Muscle layer of colon (tissue), 2 donors: Measurements from ENCODE around the gene RBM28.

ENCODE experiments used
- H3K27ac ChIP-seq: one replicate; pipeline ENCODE4 v1.7.0; 2013; ENCODE audit warnings: low read depth, mild to moderate bottlenecking, low read length, moderate library complexity
- H3K27me3 ChIP-seq, 2 donors: one replicate each; pipeline ENCODE4 v1.7.0; 2013; ENCODE audit warnings: low read length in 2 of 2, mild to moderate bottlenecking in 2 of 2; ENCODE audit not compliant: insufficient read depth in 2 of 2, control insufficient read depth in 1 of 2
- H3K36me3 ChIP-seq: one replicate; pipeline ENCODE4 v1.7.0; 2013; ENCODE audit warnings: mild to moderate bottlenecking, low read length; ENCODE audit not compliant: insufficient read depth
- H3K4me1 ChIP-seq: one replicate; pipeline ENCODE4 v1.7.0; 2013; ENCODE audit warnings: mild to moderate bottlenecking, low read length; ENCODE audit not compliant: insufficient read depth
- H3K4me3 ChIP-seq, 2 donors: one replicate each; pipeline ENCODE4 v1.7.0; 2013; ENCODE audit warnings: low read length in 2 of 2, low read depth in 1 of 2, mild to moderate bottlenecking in 1 of 2, moderate library complexity in 1 of 2
- H3K9ac ChIP-seq: one replicate; pipeline ENCODE4 v1.7.0; 2013; ENCODE audit warnings: low read length
- H3K9me3 ChIP-seq: one replicate; pipeline ENCODE4 v1.7.0; 2013; ENCODE audit warnings: mild to moderate bottlenecking, low read length
- donor health status: abdominal sarcoma.
- donor health status: Adenocarcinoma of cecum.

RBM28 gene

DNA sequence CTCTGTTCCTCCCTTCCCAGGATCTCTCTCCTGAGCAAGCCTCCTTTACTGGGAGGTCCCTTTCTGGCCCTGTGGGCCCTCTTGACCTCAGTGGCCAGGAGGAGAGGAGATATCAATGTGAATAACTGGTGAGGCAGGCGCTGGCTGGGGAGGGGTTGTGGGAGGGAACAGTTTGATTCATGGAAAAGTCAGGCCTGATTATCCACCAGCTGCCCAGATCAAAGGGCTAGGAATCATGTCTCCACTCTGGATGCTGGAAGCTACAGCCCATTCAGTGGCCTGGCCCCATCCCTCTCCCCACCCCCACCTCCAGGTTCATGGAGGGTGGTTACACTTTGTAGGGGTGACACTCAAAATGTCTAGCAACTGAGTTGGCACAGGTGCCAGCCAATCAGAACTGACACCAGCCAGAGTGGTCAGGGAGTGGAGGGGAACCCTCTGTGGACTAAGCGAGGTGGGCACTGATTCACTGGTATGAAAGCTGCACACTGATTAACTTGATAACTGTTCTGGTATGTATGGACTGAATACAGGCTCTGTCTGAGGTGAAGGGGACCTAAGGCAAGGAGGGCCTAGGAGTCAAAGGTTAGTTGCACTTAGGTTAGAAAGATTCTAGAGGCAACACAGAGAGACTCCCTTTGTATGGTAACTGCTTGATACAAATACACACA lies 13.0 kb upstream of the RBM28 start:
- Histone ChIP-seq H3K27ac (no peak overlapping the region), H3K9me3 (no peaks in the 10 kb centered on the region), H3K36me3 (no peaks in the 10 kb centered on the region), H3K9ac (no peak overlapping the region), H3K4me1 (peaks cover 5% of the 10 kb centered on the region), H3K4me3 (no peak overlapping the region), H3K27me3 (peaks cover 9 to 18% of the 10 kb centered on the region in 2 donors)

DNA sequence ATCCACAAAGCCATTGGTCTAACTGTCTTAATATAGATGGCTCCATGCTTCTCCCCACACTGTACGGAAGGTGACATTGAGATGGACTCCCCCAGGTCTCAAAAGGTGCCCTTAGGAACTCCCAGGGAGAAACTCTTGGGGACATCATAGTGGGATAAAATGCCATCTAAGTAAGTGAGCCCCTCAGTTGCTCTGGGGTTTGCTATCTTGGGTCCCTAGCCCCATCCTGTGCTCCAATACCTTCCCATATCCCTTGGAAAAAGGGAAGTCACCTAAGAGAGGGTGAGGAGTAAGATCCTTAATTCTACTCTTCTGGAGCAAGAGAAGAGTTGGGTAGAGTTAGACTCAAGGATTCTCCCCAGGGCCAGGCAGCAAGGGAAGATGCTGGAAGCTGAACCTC lies 9.9 kb upstream of the RBM28 start:
- Histone ChIP-seq H3K27ac (no peak overlapping the region), H3K27me3 (peaks cover 9 to 33% of the 10 kb centered on the region in 2 donors), H3K4me3 (no peak overlapping the region), H3K9me3 (no peaks in the 10 kb centered on the region), H3K4me1 (no peaks in the 10 kb centered on the region), H3K36me3 (no peaks in the 10 kb centered on the region), H3K9ac (no peak overlapping the region)

DNA sequence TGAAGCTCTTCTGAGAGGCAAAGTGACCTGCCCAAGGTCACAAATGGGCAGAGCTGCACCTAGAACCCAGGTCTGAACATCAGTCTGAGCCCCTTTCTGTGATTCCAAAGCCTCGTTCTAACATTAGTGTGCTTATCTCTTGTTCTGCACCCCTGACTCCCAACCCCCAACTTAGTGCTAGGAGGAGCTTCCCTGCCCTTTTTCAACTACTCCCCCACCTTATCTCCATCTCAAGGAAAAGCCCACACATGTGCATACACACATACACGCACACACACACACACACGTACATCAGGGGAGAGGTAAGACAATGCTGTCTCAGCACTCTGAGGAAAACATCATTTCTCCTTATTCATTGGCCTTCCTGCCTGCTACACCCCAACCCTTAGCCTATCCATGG lies 9.5 kb upstream of the RBM28 start:
- H3K4me3 ChIP-seq: no peak overlapping the region
- no peaks in the 10 kb centered on the region for H3K36me3 ChIP-seq
- peaks cover 9 to 33% of the 10 kb centered on the region in 2 donors for H3K27me3 ChIP-seq
- H3K27ac ChIP-seq: no peak overlapping the region
- no peak overlapping the region for H3K9ac ChIP-seq
- no peaks in the 10 kb centered on the region for H3K9me3 ChIP-seq
- no peaks in the 10 kb centered on the region for H3K4me1 ChIP-seq

DNA sequence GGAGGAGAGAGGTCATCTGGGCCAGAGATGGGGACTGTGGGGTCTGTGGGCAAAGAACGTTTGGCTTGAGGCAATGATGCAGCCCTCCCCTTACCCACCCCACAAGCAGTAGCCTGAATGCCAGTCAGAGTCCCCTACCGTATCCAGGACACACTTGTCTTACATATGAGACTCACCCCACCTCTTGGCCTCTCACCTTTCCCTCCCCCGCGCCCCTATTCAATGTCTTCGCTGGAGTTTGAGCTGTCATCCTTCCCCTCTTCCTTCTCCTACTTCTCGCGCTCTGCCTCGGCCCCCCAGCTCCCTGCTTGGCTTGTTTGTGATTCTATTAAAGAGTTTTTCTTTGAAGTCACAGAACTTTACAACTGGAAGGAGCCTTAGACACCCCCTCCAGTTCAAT lies 8.9 kb upstream of the RBM28 start:
- Histone ChIP-seq H3K4me3 (no peak overlapping the region), H3K4me1 (no peaks in the 10 kb centered on the region), H3K27me3 (peaks cover 9 to 33% of the 10 kb centered on the region in 2 donors), H3K36me3 (no peaks in the 10 kb centered on the region), H3K9ac (no peak overlapping the region), H3K27ac (no peak overlapping the region), H3K9me3 (no peaks in the 10 kb centered on the region)

DNA sequence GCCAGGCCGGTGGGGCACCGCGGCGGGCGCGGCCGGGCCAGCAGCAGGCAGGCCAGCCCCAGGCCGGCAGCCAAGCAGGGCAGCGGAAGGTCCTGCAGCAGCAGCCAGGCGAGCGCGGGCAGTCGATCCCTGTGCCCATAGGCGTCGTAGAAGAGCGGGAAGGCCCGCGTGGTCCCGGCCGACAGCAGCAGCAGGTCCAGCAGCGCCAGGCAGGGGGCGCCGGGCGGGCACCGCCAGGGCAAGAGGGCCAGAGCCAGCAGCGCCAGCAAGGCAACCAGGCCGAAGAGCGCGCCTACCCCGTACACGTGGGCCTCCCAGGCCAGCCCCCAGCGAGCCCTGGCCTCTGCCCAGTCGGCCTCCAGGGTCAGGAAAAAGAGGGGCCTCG lies 8.4 kb upstream of the RBM28 start:
- Histone ChIP-seq H3K9me3 (no peaks in the 10 kb centered on the region), H3K4me1 (no peaks in the 10 kb centered on the region), H3K27me3 (peaks cover 9 to 33% of the 10 kb centered on the region in 2 donors), H3K36me3 (no peaks in the 10 kb centered on the region), H3K4me3 (no peak overlapping the region), H3K9ac (no peak overlapping the region), H3K27ac (no peak overlapping the region)

DNA sequence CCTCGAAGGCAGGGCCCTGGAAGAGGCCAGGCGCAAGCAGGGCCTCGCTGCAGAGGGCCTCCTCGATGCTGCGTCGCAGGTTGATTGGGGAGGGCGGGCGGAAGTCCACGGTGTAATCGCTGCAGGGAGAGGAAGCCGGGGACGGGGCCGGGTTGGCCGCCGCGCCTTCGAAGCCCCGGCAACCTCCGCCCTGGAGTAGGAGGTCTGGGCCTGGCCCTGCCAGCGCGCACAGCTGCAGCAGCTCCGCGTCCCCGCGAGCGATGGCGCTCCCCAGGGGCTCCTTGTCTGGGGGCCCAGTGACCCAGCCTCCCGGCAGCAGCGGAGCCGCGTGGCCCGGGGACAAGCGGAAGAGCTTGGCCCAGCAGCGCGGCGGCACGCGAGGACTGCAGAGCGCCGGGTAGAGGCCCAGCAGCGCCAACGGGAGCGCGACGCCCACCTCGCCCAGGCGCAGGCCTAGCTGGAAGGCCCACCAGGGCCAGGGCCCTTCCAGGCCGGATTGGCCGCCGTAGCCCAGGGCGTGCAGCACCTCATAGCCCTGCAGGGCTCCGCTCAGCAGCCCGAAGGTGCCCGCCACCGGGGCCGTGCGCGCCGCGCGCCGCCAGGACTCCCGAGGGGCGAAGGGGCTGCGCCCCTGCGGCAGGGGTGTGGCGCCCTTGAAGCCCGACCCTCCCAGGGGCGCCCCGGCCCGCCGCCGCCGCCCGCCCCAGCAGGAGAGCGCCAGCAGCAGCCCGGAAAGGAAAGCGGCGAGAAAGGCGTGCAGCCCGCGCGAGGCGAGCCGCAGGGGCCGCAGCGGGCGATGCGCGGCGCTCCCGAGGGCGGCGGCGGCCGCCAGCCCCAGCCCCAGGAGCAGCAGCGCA lies 7.8 kb upstream of the RBM28 start:
- no peak overlapping the region for H3K4me3 ChIP-seq
- no peak overlapping the region for H3K27ac ChIP-seq
- H3K4me1 ChIP-seq: no peaks in the 10 kb centered on the region
- no peak overlapping the region for H3K9ac ChIP-seq
- H3K36me3 ChIP-seq: no peaks in the 10 kb centered on the region
- peaks cover 9 to 33% of the 10 kb centered on the region in 2 donors for H3K27me3 ChIP-seq
- H3K9me3 ChIP-seq: no peaks in the 10 kb centered on the region

DNA sequence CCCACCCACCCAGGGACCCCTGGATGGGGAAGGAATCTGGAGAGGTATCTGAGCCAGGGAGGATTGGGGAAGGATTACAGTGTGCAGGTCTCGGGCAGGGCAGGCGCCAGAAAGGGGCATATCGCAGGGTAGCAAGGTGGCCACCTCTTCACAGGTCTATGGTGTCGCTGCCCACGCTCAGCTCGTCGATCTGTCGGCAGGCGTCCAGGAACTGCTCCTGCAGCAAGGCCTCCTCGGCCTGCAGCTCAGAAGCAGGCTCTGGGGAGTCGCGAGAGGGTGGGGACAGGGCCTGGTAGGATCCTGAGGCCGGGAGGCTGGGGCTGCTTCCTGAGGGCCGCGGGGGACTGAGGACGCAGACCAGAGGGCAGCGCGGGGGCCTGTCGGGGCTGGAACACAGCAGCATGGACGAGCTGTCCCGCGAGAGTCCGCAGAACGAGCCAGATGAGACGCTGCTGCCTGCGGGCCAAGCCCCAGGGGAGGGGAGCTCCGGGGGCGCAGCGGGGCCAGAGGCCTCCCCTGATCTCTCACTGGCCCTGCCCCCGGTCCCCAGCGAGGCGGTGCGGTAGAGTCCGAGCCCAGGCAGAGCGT lies 7.1 kb upstream of the RBM28 start:
- Histone ChIP-seq H3K36me3 (no peaks in the 10 kb centered on the region), H3K27ac (no peak overlapping the region), H3K9me3 (no peaks in the 10 kb centered on the region), H3K4me1 (no peaks in the 10 kb centered on the region), H3K4me3 (no peak overlapping the region), H3K27me3 (peaks cover 9 to 33% of the 10 kb centered on the region in 2 donors), H3K9ac (no peak overlapping the region)

DNA sequence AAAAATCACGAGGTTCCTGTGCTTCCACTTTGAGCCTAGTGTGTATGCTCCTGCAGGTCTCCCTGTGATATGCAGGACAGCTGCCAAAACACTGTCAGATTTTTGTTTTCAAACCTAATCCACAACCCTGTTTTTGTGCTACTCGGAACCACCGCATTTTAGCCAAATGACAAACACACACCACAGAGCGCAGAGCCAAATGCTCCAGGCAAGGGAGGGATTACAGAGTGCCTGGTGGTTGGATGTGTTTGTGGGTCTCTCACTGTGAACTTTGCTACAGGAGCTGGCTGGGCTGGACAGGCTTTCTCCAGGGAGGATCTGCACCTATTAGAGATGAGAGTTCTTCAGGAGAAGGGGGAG lies 5.7 kb upstream of the RBM28 start:
- Histone ChIP-seq H3K9ac (no peak overlapping the region), H3K27me3 (peaks cover 9 to 33% of the 10 kb centered on the region in 2 donors), H3K36me3 (no peaks in the 10 kb centered on the region), H3K4me3 (no peak overlapping the region), H3K4me1 (no peaks in the 10 kb centered on the region), H3K27ac (no peak overlapping the region), H3K9me3 (no peaks in the 10 kb centered on the region)

DNA sequence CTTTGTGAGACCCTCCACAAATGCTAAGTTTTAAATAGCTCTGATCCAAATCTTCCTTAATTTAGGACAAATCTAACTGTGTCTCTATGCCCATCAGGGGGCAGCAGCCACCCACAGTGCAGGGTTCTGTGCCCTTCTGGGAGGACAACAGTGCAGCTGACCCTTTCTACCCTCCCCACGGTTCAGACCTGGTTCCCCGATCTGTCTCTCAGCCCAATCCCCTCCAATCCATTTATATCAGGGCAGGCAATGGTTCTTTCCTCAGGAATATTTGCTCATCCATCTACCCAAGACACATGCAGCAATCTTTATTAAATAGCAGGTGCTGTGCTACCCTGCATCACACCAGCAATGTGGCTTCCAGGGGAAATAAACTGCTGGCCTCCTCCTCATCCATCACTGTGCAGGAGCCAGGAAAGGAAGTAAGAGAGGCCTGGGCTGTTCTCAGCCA lies 4.0 kb upstream of the RBM28 start:
- peaks cover 5% of the 10 kb centered on the region for H3K4me1 ChIP-seq
- H3K27ac ChIP-seq: no peak overlapping the region
- H3K27me3 ChIP-seq: peaks cover 0 to 21% of the 10 kb centered on the region in 2 donors
- no peak overlapping the region for H3K9ac ChIP-seq
- H3K36me3 ChIP-seq: no peaks in the 10 kb centered on the region
- no peaks in the 10 kb centered on the region for H3K9me3 ChIP-seq
- H3K4me3 ChIP-seq: no peak overlapping the region

DNA sequence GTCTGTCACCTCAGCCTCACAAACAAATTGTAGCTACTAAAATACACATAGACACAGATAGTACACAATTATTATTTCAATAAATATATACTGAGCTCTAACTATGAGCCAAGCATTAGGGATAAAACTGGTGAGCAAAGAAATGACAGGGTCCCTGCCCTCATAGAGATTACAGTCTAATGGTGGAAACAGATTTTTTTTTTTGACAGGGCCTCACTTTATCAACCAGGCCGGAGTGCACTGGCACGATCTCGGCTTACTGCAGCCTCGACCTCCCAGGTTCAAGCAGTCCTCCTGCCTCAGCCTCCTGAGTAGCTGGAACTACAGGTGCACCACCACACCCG lies 695 bp upstream of the RBM28 start:
- no peak overlapping the region for H3K4me3 ChIP-seq
- H3K27ac ChIP-seq: no peak overlapping the region
- no peaks in the 10 kb centered on the region for H3K27me3 ChIP-seq
- H3K4me1 ChIP-seq: peaks cover 16% of the 10 kb centered on the region
- H3K9me3 ChIP-seq: no peaks in the 10 kb centered on the region
- H3K36me3 ChIP-seq: no peaks in the 10 kb centered on the region
- no peak overlapping the region for H3K9ac ChIP-seq

DNA sequence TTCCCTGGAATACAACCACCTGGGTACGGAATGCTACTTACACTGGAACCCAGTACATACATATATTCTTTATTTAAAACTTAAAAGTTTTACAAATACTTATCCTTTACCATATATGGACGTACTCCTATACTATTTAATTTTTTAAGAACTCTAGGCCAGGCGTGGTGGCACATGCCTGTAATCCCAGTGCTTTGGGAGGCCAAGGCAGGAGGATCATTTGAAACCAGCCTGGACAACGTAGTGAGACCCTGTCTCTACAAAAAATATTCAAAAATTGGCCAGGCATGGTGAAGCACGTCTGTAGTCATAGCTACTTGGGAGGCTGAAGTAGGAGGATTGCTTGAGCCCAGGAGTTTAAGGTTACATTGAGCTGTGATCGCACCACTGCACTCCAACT lies 2.0 kb downstream of the RBM28 start:
- peaks cover 16% of the 10 kb centered on the region for H3K4me1 ChIP-seq

More for the DNA sequence above, 2.0 kb downstream of the RBM28 start:
- H3K9me3 ChIP-seq: no peaks in the 10 kb centered on the region
- H3K4me3 ChIP-seq: no peak overlapping the region
- H3K27ac ChIP-seq: no peak overlapping the region
- H3K27me3 ChIP-seq: no peaks in the 10 kb centered on the region
- H3K36me3 ChIP-seq: peaks cover 24% of the 10 kb centered on the region
- H3K9ac ChIP-seq: no peak overlapping the region
